Mucosa of descending colon (tissue), 3 donors: ENCODE results near the gene CNTD1. TPM values are rescaled to one million over a fixed set of nuclear protein-coding genes. Genes with fewer than 3 reads are reported as not detected.

Experiments used
- ATAC-seq: fragments of 200-7000 bp; cut with Tn5 transposase; one replicate; pipeline ENCODE4 v1.9.1; 2020; ENCODE audit warnings: mild to moderate bottlenecking, moderate library complexity
- DNase-seq, 3 donors: peaks; one replicate each; pipeline ENCODE4 v3.0.0-alpha.2; 2020
- H3K36me3 ChIP-seq: fragments of 200-600 bp; one replicate; pipeline ENCODE4 v1.8.0; 2021; ENCODE audit warnings: low read depth, mild to moderate bottlenecking
- H3K4me1 ChIP-seq: fragments of 200-600 bp; one replicate; pipeline ENCODE4 v1.8.0; 2021; ENCODE audit warnings: low read depth, mild to moderate bottlenecking
- H3K4me3 ChIP-seq: fragments of 200-600 bp; one replicate; pipeline ENCODE4 v1.8.0; 2021; ENCODE audit warnings: mild to moderate bottlenecking
- H3K9me3 ChIP-seq: fragments of 200-600 bp; one replicate; pipeline ENCODE4 v1.8.0; 2021; ENCODE audit warnings: mild to moderate bottlenecking
- intact Hi-C, 2 donors: fragments of 100-400 bp; cut with DNase I in 1 of 2; cut with micrococcal nuclease in 1 of 2; formaldehyde crosslinking; loops; one replicate each; pipeline versions ENCODE4 v1.11.0 to v1.11.1; 2022; cut with DNase I, micrococcal nuclease
- total RNA-seq, 3 donors: library from RNA; stranded (reverse); fragmentation: NEBNext Ultra II Directional in 2 of 3; extraction: Animal tissue kit (Norgen Biotek cat#: 25700) in 2 of 3; gene quantifications; one replicate each; pipeline versions ENCODE4 v1.2.1 to v1.2.4, GENCODE V29; 2021 to 2023
- TF ChIP-seq, protein P1 (sequence below): fragments of 200-600 bp; IDR thresholded peaks from one replicate; pipeline ENCODE4 v1.8.0; 2022; ENCODE audit warnings: antibody characterized with exemption, mild to moderate bottlenecking
- donor health status: DM: no; HTN: no; CAD: no; lungs with moderate emphysema.
- donor health status: DM: no; HTN: no; CAD: no.
- donor health status: DM: no; HTN: yes; CAD: no.

The CNTD1 gene
- total RNA-seq, 3 donors from 2014 or later, result 0.79 to 3.3 (median 1.2) TPM

- intact Hi-C loops, result loop anchor here (5.0 kb wide), 1 partner anchor 93 kb away; no protein-coding TSS in a partner anchor
- DNase-seq, result no peak
- H3K36me3 ChIP-seq, result peaks cover 7% of the 10 kb centered on the region
Observed at GRCh38 chr17:42844271-42844670, 45.6 kb downstream of the CNTD1 start, which contains the start of gene AOC2. AOC2 (plus strand) TSS chr17:42844580; CDS start chr17:42844627, 47 bp downstream.

DNA sequence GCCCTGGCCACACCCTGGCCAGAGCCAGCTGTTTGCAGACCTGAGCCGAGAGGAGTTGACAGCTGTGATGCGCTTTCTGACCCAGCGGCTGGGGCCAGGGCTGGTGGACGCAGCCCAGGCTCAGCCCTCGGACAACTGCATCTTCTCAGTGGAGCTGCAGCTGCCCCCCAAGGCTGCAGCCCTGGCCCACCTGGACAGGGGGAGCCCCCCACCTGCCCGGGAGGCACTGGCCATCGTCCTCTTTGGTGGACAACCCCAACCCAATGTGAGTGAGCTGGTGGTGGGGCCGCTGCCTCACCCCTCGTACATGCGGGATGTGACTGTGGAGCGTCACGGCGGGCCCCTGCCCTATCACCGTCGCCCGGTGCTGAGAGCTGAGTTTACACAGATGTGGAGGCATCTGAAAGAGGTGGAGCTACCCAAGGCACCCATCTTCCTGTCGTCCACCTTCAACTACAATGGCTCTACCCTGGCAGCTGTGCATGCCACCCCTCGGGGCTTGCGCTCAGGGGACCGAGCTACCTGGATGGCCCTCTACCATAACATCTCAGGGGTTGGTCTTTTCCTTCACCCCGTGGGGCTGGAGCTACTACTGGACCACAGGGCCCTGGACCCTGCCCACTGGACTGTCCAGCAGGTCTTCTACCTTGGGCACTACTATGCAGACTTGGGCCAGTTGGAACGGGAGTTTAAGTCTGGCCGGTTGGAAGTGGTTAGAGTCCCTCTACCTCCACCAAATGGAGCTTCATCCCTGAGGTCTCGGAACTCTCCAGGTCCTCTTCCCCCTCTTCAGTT, 46.3 kb downstream of the CNTD1 start:
- Histone ChIP-seq H3K4me1 (no peaks in the 10 kb centered on the region), H3K9me3 (no peaks in the 10 kb centered on the region), H3K4me3 (no peak overlapping the region), H3K36me3 (peaks cover 6% of the 10 kb centered on the region)
- intact Hi-C loops, result loop anchor here (5.0 kb wide), 1 partner anchor 92 kb away; no protein-coding TSS in a partner anchor
- TF ChIP-seq, protein P1, sequence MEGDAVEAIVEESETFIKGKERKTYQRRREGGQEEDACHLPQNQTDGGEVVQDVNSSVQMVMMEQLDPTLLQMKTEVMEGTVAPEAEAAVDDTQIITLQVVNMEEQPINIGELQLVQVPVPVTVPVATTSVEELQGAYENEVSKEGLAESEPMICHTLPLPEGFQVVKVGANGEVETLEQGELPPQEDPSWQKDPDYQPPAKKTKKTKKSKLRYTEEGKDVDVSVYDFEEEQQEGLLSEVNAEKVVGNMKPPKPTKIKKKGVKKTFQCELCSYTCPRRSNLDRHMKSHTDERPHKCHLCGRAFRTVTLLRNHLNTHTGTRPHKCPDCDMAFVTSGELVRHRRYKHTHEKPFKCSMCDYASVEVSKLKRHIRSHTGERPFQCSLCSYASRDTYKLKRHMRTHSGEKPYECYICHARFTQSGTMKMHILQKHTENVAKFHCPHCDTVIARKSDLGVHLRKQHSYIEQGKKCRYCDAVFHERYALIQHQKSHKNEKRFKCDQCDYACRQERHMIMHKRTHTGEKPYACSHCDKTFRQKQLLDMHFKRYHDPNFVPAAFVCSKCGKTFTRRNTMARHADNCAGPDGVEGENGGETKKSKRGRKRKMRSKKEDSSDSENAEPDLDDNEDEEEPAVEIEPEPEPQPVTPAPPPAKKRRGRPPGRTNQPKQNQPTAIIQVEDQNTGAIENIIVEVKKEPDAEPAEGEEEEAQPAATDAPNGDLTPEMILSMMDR, result no peak
- no peak for DNase-seq
- ATAC-seq, result no peak

More at GRCh38 chr17:42844271-42844670, 45.6 kb downstream of the CNTD1 start, which contains the start of gene AOC2:
- no peak for ATAC-seq
- Histone ChIP-seq H3K9me3 (no peaks in the 10 kb centered on the region), H3K4me3 (no peak within 1 kb of the TSS), H3K4me1 (no peaks in the 10 kb centered on the region)
- TF ChIP-seq, protein P1, result no peak

GRCh38 chr17:42845556-42845917, 46.9 kb downstream of the CNTD1 start:
- no peak for ATAC-seq
- Histone ChIP-seq H3K4me3 (no peak overlapping the region), H3K4me1 (no peaks in the 10 kb centered on the region), H3K36me3 (no peaks in the 10 kb centered on the region), H3K9me3 (no peaks in the 10 kb centered on the region)
- intact Hi-C loops, result no loop called here
- DNase-seq, result no peak
- TF ChIP-seq, protein P1, result no peak

DNA sequence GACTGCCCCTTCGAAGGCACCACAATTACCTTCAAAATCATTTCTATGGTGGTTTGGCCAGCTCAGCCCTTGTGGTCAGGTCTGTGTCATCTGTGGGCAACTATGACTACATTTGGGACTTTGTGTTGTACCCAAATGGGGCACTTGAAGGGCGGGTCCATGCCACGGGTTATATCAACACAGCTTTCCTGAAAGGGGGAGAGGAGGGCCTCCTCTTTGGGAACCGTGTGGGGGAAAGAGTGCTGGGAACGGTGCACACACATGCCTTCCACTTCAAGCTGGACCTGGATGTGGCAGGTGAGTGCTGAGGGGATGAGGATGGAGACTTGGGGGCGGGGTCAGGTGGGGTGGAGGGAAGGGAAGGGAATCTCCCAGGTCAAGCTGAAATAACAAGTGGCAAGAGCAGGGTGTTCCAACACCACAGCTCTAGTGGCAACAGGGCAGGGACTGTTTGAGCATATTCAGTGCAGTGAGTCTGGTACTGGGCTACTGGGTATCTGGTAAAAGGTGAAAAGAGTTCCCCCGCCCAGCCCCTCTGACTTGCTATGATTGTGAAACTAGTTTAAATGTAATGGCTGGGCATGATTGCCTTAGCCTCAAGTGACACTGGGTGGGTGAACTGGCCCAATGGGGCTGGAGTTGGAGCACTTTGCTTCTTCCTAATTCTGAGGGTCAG, 47.4 kb downstream of the CNTD1 start:
- H3K9me3 ChIP-seq, result no peaks in the 10 kb centered on the region
- no peak for DNase-seq
- no peaks in the 10 kb centered on the region for H3K36me3 ChIP-seq
- no peak for ATAC-seq
- TF ChIP-seq, protein P1, result no peak
- intact Hi-C loops, result no loop called here
- H3K4me1 ChIP-seq, result no peaks in the 10 kb centered on the region
- H3K4me3 ChIP-seq, result no peak overlapping the region

DNA sequence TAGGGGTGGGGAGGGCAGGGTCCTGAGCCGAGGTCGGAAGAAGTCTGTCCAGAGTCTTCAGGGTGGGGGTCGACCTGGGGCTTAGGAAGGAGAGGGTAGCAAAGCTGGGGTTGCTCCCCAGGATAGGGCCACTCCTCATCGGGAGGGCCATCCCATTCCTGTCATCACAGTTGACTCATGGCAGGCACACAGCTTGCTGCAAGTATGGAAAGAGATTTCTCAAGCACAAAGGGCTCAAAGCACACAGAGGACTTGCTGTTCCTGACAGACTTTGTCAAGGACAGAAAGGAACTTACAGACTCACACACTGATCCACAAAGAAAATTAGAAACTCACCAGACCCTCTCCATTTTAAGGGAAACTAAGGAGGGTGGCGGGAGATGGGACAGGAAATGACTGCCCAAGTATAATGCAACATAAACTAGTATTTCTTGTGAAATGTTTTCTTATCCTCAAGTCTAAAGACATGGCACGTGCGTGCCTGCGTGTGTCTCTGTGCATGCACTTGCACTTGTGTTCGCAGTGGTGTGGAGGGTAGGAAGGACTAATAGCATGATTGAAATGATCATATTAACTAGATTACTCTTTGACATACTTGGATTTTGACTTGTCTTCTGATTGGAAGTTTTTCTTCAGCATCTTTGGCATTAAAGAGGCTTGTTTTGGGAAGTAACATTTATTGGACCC, 48.1 kb downstream of the CNTD1 start:
- Histone ChIP-seq H3K4me3 (no peak overlapping the region), H3K9me3 (no peaks in the 10 kb centered on the region), H3K4me1 (no peaks in the 10 kb centered on the region), H3K36me3 (no peaks in the 10 kb centered on the region)
- intact Hi-C loops, result no loop called here
- no peak for DNase-seq
- ATAC-seq, result no peak
- TF ChIP-seq, protein P1, result no peak
